ENCODE measurements around the gene PPP2R3C. TPM values are rescaled to one million over a fixed set of nuclear protein-coding genes. Genes with fewer than 3 reads are reported as not detected.
A peak's percentile ranks its signal among the peaks of the same experiment; 100 is the strongest.

PPP2R3C gene
- total RNA-seq = 10 to 100 TPM; 34.9 to 37.6 TPM
- polyA plus RNA-seq (2013, experiment 1 of 2) = 31.7 TPM
- 38.6 TPM for polyA plus RNA-seq (2013, experiment 2 of 2)
- 25.3 to 65.2 (median 45.3) reads per million in 172 experiments for total RNA-seq

GRCh38 chr14:35121887-35122695, at the start of gene PPP2R3C, which contains the start of gene PRORP:
Gene PPP2R3C (minus strand): TSS chr14:35121990. CDS start chr14:35121959, 31 bp downstream.
Gene PRORP (plus strand): TSS chr14:35122552. CDS start chr14:35123246, 694 bp downstream.
- Histone ChIP-seq H3K4me3 (ENCODE audit: low read length) (peak within 1 kb of the TSS; percentile 75), H3K36me3 (ENCODE audit: insufficient read depth, low read length) (peaks cover 6% of the 10 kb centered on the region), H3K27ac (ENCODE audit: low read depth in 1 of 2, low read length in 2 of 2) (peak within 1 kb of the TSS; percentile 99), H3K4me1 (ENCODE audit: insufficient read depth, low read length) (peaks cover 56% of the 10 kb centered on the region), H3K27me3 (ENCODE audit: control insufficient read depth in 1 of 2, insufficient read depth in 2 of 2, low read length in 2 of 2) (no peaks in the 10 kb centered on the region), H3K9me3 (ENCODE audit: control insufficient read depth in 1 of 2, insufficient read depth in 1 of 2, low read length in 2 of 2) (no peaks in the 10 kb centered on the region)
- ATAC-seq (ENCODE audit: poor library complexity) = peak; percentile 81
- no peaks in the 10 kb centered on the region for H3K9me3 Mint-ChIP-seq
- DNase-seq = peak; percentile 82 to 98 (median 87)
- peaks cover 56% of the 10 kb centered on the region for H3K36me3 Mint-ChIP-seq (ENCODE audit: low read depth)
- H3K4me3 Mint-ChIP-seq = peak within 1 kb of the TSS; percentile 100
- H3K27me3 Mint-ChIP-seq = no peaks in the 10 kb centered on the region
- intact Hi-C loops (cut with DNase I, micrococcal nuclease) = loop anchor here (1.0 to 10.0 kb wide), 12 partner anchors 76 to 705 kb away; partner anchors contain the start of genes FAM177A1 (in 2 of the 2), SRP54 (in 2 of the 2), BAZ1A (in 1 of the 2) and BRMS1L (in 1 of the 2)
- TF ChIP-seq CTCF (IDR thresholded peaks at IDR 0.05) = no peak
- ChIA-PET CTCF (interaction anchor here (0.7 to 2.6 kb wide), 5 partner anchors 19 to 300 kb away, joined by 3 to 10 read pairs (median 4); partner anchors contain the start of genes FAM177A1, NFKBIA and PSMA6), POLR2A (interaction anchor here (0.9 to 5.7 kb wide), 17 partner anchors 11 to 704 kb away, joined by 3 to 97 read pairs (median 7); partner anchors contain the start of genes BAZ1A, BRMS1L, FAM177A1 and NFKBIA)
- peaks cover 79% of the 10 kb centered on the region for H3K4me1 Mint-ChIP-seq (ENCODE audit: low read depth)
- H3K27ac Mint-ChIP-seq = peak within 1 kb of the TSS; percentile 99

- Histone ChIP-seq H3K9me3 (ENCODE audit: control insufficient read depth in 1 of 2, insufficient read depth in 1 of 2, low read length in 2 of 2) (no peaks in the 10 kb centered on the region), H3K27me3 (ENCODE audit: control insufficient read depth in 1 of 2, insufficient read depth in 2 of 2, low read length in 2 of 2) (no peaks in the 10 kb centered on the region), H3K4me3 (ENCODE audit: low read length) (no peak overlapping the region), H3K36me3 (ENCODE audit: insufficient read depth, low read length) (peaks cover 16% of the 10 kb centered on the region), H3K4me1 (ENCODE audit: insufficient read depth, low read length) (no peaks in the 10 kb centered on the region), H3K27ac (ENCODE audit: low read depth in 1 of 2, low read length in 2 of 2) (no peak overlapping the region)
- H3K27me3 Mint-ChIP-seq = no peaks in the 10 kb centered on the region
- intact Hi-C loops (cut with DNase I, micrococcal nuclease) = no loop called here
- H3K4me3 Mint-ChIP-seq = no peak overlapping the region
- no peak for TF ChIP-seq CTCF (IDR thresholded peaks at IDR 0.05)
- H3K4me1 Mint-ChIP-seq (ENCODE audit: low read depth) = peaks cover 8% of the 10 kb centered on the region
- peaks cover 73% of the 10 kb centered on the region for H3K36me3 Mint-ChIP-seq (ENCODE audit: low read depth)
- POLR2A ChIA-PET = no interaction called here
- no peaks in the 10 kb centered on the region for H3K9me3 Mint-ChIP-seq
- DNase-seq (no peak), ATAC-seq (ENCODE audit: poor library complexity) (no peak)
- CTCF ChIA-PET = no interaction called here
- H3K27ac Mint-ChIP-seq = no peak overlapping the region
These were observed 45.7 kb upstream of the PPP2R3C start for GRCh38 chr14:35167496-35167895.

GRCh38 chr14:35164849-35165248, 43.1 kb upstream of the PPP2R3C start:
- H3K36me3 Mint-ChIP-seq (ENCODE audit: low read depth) = peaks cover 76% of the 10 kb centered on the region
- peaks cover 29% of the 10 kb centered on the region for H3K4me1 Mint-ChIP-seq (ENCODE audit: low read depth)
- CTCF ChIA-PET = no interaction called here
- Histone ChIP-seq H3K4me1 (ENCODE audit: insufficient read depth, low read length) (peaks cover 3% of the 10 kb centered on the region), H3K9me3 (ENCODE audit: control insufficient read depth in 1 of 2, insufficient read depth in 1 of 2, low read length in 2 of 2) (no peaks in the 10 kb centered on the region), H3K36me3 (ENCODE audit: insufficient read depth, low read length) (peaks cover 16% of the 10 kb centered on the region), H3K27ac (ENCODE audit: low read depth in 1 of 2, low read length in 2 of 2) (no peak overlapping the region), H3K27me3 (ENCODE audit: control insufficient read depth in 1 of 2, insufficient read depth in 2 of 2, low read length in 2 of 2) (no peaks in the 10 kb centered on the region), H3K4me3 (ENCODE audit: low read length) (no peak overlapping the region)
- no peaks in the 10 kb centered on the region for H3K9me3 Mint-ChIP-seq
- intact Hi-C loops (cut with DNase I, micrococcal nuclease) = loop anchor here in 1 of 2 experiments (5.0 kb wide), 1 partner anchor 37 kb away; no protein-coding TSS in a partner anchor
- DNase-seq (no peak), ATAC-seq (ENCODE audit: poor library complexity) (no peak)
- POLR2A ChIA-PET = no interaction called here
- no peak overlapping the region for H3K27ac Mint-ChIP-seq
- no peaks in the 10 kb centered on the region for H3K27me3 Mint-ChIP-seq
- TF ChIP-seq CTCF (IDR thresholded peaks at IDR 0.05) = no peak
- no peak overlapping the region for H3K4me3 Mint-ChIP-seq

All from CD4-positive, alpha-beta T cell (primary cell).